Upper lobe of left lung (tissue), 6 donors: Measurements from ENCODE around the gene APOL3. TPM values are rescaled to one million over a fixed set of nuclear protein-coding genes. Genes with fewer than 3 reads are reported as not detected.
"Not testable (repeated sequence)": the region's sequence is repeated elsewhere in the genome, so short reads cannot be mapped to it uniquely, and the experiment has no call there.

Experiments used
- ATAC-seq, 2 donors: fragments of 200-7000 bp; cut with Tn5 transposase; one replicate each; pipeline ENCODE4 v1.9.1; 2022; ENCODE audit warnings: mild to moderate bottlenecking in 2 of 2, moderate library complexity in 2 of 2; ENCODE audit not compliant: low FRiP score in 2 of 2
- DNase-seq, 2 donors: peaks; one replicate each; pipeline ENCODE4 v3.0.0-alpha.2; 2019 to 2020
- H3K27ac ChIP-seq, 4 donors: fragments of 200-600 bp; sonication (generic); one replicate each; pipeline ENCODE4 v1.5.1; 2016 to 2019
- H3K27me3 ChIP-seq, 4 donors: fragments of 200-600 bp; sonication (generic); one replicate each; pipeline ENCODE4 v1.5.1; 2017 to 2019
- H3K36me3 ChIP-seq, 4 donors: fragments of 200-600 bp; sonication (generic); one replicate each; pipeline ENCODE4 v1.5.1; 2016 to 2019
- H3K4me1 ChIP-seq, 4 donors: fragments of 200-600 bp; sonication (generic); one replicate each; pipeline ENCODE4 v1.5.1; 2018 to 2019
- H3K4me3 ChIP-seq, 4 donors: fragments of 200-600 bp; sonication (generic); one replicate each; pipeline ENCODE4 v1.5.1; 2017 to 2019; ENCODE audit warnings: mild to moderate bottlenecking in 2 of 4, moderate library complexity in 1 of 4
- H3K9me3 ChIP-seq, 4 donors: fragments of 200-600 bp; sonication (generic); one replicate each; pipeline ENCODE4 v1.5.1; 2018 to 2019
- EP300 ChIP-seq, 4 donors: sonication (generic); formaldehyde crosslinking; IDR thresholded peaks; one replicate each; pipeline ENCODE4 v1.5.1; 2017; ENCODE audit warnings: antibody characterized with exemption in 4 of 4, control low read depth in 2 of 4
- POLR2A ChIP-seq, 4 donors: fragments of 450-650 bp; IDR thresholded peaks; one replicate each; pipeline ENCODE4 v1.5.1; 2016 to 2017; ENCODE audit warnings: antibody characterized with exemption in 4 of 4, mild to moderate bottlenecking in 2 of 4
- POLR2AphosphoS5 ChIP-seq, 2 donors: sonication (generic); formaldehyde crosslinking; IDR thresholded peaks; one replicate each; pipeline ENCODE4 v1.5.1; 2017; ENCODE audit warnings: antibody characterized with exemption in 2 of 2
- WGBS, 2 donors: methylation state at CpG; one replicate each; pipeline ENCODE4 v1.1.5; 2017 to 2018; 5-methylcytosine and 5-hydroxymethylcytosine counted together
- total RNA-seq, 6 donors: library from RNA; depleted of rRNA in 4 of 6; stranded (reverse); fragments of >200 nt in 4 of 6; gene quantifications; one replicate each; pipeline versions ENCODE4 v1.1.0 to v1.2.1, GENCODE V29; 2016 to 2021
- TF ChIP-seq, protein P1 (sequence below), 6 experiments: fragments of 450-650 bp in 4 of 6; fragments of 200-600 bp in 2 of 6; sonication (generic) in 2 of 6; IDR thresholded peaks; one replicate each; pipeline ENCODE4 v1.5.1; 2016 to 2019; ENCODE audit warnings: antibody characterized with exemption in 6 of 6
- donor health status: DM: no; HTN: no; CAD: no; lungs with moderate emphysema.
- donor health status: DM: no; HTN: yes; CAD: no; lungs with severe emphysema.

Gene APOL3
- total RNA-seq, 6 donors from 2014 or later: 40.4 to 88.0 (median 54.5) TPM

DNA sequence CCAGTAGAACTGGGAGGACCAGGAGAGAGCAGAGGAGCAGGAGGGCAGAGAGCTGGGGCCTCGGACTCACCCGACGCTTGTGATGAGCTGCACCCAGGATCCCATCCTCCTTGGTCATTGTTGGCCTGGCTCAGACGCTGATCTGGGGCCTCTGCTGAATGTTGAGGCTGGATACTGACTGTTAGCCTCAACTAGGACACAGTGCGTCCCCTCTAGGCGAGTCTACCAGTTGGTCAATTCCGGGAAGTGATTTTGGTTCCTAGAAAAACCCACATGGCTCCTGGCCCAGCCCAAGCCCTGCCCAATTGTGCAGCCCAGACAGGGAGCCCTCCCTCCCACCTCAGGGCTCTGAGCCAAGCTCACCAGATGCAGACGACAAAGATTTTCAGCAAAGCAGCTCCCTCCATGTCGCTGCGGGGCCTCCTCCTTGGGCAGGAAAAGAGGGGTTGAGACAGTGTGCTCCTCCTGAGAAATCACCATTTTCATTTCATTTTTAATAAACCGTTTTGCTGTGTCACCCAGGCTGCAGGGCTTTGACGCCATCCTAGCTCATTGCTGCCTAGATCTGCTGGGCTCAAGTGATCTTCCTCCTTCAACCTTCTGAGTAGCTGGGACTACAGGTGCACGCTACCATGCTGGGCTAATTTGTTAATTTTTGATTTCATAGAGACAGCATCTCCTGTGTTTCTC, 41.2 kb upstream of the APOL3 start, which contains the start of gene APOL4:
Gene APOL4, minus strand, starts transcription at position 180 of the 690 bp plus-strand sequence. Its CDS starts 75 bp downstream, at position 105.
- TF ChIP-seq POLR2AphosphoS5 (IDR thresholded peaks at IDR 0.05) (peak; percentile 37 to 49), EP300 (IDR thresholded peaks at IDR 0.05) (no peak), POLR2A (IDR thresholded peaks at IDR 0.05) (peak in 1 of 4 donors; percentile 42)
- TF ChIP-seq, protein P1, sequence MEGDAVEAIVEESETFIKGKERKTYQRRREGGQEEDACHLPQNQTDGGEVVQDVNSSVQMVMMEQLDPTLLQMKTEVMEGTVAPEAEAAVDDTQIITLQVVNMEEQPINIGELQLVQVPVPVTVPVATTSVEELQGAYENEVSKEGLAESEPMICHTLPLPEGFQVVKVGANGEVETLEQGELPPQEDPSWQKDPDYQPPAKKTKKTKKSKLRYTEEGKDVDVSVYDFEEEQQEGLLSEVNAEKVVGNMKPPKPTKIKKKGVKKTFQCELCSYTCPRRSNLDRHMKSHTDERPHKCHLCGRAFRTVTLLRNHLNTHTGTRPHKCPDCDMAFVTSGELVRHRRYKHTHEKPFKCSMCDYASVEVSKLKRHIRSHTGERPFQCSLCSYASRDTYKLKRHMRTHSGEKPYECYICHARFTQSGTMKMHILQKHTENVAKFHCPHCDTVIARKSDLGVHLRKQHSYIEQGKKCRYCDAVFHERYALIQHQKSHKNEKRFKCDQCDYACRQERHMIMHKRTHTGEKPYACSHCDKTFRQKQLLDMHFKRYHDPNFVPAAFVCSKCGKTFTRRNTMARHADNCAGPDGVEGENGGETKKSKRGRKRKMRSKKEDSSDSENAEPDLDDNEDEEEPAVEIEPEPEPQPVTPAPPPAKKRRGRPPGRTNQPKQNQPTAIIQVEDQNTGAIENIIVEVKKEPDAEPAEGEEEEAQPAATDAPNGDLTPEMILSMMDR (IDR thresholded peaks at IDR 0.05): no peak
- Histone ChIP-seq H3K4me3 (peak within 1 kb of the TSS in 2 of 4 donors; percentile 27 to 32), H3K36me3 (no peaks in the 10 kb centered on the region), H3K9me3 (no peaks in the 10 kb centered on the region), H3K4me1 (peaks cover 22 to 41% (median 36%) of the 10 kb centered on the region in 4 donors), H3K27me3 (no peaks in the 10 kb centered on the region), H3K27ac (peak within 1 kb of the TSS in 2 of 4 donors; percentile 13 to 73)
- 35 to 49% methylated on average over 10 to 11 of the region's 13 CpGs for WGBS, 2 donors
- peak; percentile 34 to 82 for ATAC-seq
- peak; percentile 11 to 66 for DNase-seq

DNA sequence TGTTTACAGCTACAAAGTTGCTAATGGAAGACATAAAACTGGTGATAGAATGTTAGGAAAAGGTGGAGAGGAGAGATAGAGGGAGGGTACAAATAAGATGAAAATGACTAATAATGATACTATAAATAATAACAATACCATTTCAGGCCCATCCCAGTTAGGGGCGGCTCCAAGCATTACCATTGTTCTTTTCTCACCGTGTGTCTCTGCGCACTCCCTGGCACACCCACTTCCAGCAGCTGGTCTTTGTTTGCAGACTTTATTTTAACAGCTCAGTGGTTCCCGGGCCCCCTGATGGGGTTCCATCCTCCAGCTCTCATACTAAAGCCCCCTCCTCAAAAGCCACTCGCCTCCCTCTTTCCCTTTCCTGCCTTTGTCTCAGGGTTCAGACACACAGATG, 40.5 kb upstream of the APOL3 start:
- Histone ChIP-seq H3K4me3 (peak overlapping the region in 2 of 4 donors; percentile 27 to 32), H3K27ac (peak overlapping the region in 2 of 4 donors; percentile 13 to 73), H3K4me1 (peaks cover 27 to 44% (median 39%) of the 10 kb centered on the region in 4 donors)
- ATAC-seq, H3K9me3 ChIP-seq, H3K36me3 ChIP-seq, H3K27me3 ChIP-seq, DNase-seq: not testable (repeated sequence)
- no CpG with 5 or more reads among the region's 5 CpGs for WGBS, 2 donors

DNA sequence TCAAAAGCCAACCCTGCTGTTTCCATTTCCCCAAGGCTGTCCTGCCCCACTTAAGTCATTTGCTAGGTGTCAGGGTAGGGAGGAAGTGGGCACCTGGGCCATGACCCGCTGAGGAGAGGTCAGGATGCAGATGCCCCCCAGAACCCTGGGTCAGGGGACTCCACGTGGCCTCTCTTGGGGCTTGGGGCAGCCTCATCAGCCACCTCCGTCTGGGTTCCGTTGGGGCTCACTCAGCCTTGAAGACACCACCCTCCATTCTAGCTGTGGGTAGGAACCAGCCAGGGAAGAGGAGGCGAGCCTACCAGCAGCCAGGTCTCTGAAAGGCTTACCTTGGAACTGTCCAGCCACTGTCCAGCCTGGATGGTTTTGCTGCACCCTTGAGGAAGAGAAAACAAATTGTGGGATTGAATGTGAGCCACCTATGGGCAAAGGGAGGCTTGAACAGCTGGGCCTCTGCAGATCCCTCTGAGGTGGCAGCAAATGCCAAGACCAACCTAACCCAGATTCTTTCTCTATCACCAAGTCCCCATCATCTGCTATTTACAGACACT, 38.5 kb upstream of the APOL3 start:
- H3K27me3 ChIP-seq: no peaks in the 10 kb centered on the region
- no peaks in the 10 kb centered on the region for H3K36me3 ChIP-seq
- H3K4me1 ChIP-seq: peaks cover 32 to 47% (median 42%) of the 10 kb centered on the region in 4 donors
- WGBS, 2 donors: 73 to 100% methylated on average over 1 to 5 of the region's 5 CpGs
- ATAC-seq (no peak), DNase-seq (no peak)
- peak overlapping the region in 3 of 4 donors; percentile 10 to 49 (median 40) for H3K27ac ChIP-seq
- no peak for TF ChIP-seq POLR2A (IDR thresholded peaks at IDR 0.05)
- no peaks in the 10 kb centered on the region for H3K9me3 ChIP-seq
- H3K4me3 ChIP-seq: no peak overlapping the region

DNA sequence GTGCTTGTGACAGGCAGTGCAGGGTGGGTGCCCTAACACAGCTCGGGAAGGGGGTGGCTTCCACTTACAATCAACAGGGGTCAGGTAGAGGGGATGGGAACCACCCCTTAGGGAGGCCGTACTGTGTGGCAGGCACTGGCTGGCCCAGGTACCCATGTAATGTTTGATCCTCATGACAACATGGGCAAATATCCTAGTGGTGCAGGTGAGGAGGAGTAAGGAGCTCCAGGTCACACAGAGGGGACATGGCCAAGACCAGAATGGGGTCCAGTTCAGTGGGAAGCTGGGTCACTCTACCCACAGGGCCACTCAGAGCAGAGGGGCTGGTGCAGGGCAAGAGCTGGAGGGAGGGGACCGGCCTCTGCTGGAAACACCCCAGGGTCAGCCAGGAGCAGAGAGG, 38.0 kb upstream of the APOL3 start:
- TF ChIP-seq, protein P1 (IDR thresholded peaks at IDR 0.05): no peak
- no peak for TF ChIP-seq EP300 (IDR thresholded peaks at IDR 0.05)
- TF ChIP-seq POLR2A (IDR thresholded peaks at IDR 0.05): no peak
- no peak for TF ChIP-seq POLR2AphosphoS5 (IDR thresholded peaks at IDR 0.05)
- DNase-seq (no peak), ATAC-seq (no peak)
- no peaks in the 10 kb centered on the region for H3K36me3 ChIP-seq
- peak overlapping the region in 3 of 4 donors; percentile 10 to 49 (median 40) for H3K27ac ChIP-seq
- no peaks in the 10 kb centered on the region for H3K27me3 ChIP-seq
- H3K4me3 ChIP-seq: no peak overlapping the region
- no peaks in the 10 kb centered on the region for H3K9me3 ChIP-seq
- H3K4me1 ChIP-seq: peaks cover 32 to 47% (median 41%) of the 10 kb centered on the region in 4 donors
- 93 to 100% methylated on average over 3 of the region's 3 CpGs for WGBS, 2 donors

DNA sequence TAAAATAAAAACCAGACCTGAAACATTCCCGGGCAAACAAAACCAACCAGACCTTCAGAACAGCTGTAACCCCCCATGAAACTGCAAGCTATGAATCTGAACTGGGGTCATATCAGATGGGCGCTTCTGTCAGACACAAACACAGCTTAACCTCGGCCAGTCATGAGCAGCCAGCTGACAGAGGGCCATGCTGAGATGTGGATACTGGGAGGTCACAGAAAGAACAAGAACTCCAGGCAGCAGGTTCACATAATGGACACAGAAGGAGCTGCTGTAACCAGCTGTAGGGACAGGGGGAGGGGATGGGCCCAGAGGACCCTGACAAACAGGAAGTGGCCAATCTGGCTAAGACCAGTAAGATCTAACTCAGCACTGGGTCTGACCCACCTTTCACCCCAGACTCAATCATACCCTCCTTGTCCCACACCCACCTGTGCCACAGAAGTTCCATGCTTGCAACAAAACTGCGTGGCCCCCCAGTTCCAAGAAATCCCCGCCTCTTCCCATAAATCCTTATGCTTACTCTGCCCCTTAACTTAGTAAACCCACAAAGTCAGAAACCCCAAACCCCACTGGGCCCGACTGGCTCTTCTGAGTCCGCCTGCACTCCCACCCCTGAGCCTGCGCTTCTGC, 37.1 kb upstream of the APOL3 start:
- WGBS, 2 donors: 59 to 61% methylated on average over 8 of the region's 8 CpGs

More for the DNA sequence above, 37.1 kb upstream of the APOL3 start:
- TF ChIP-seq, protein P1 (IDR thresholded peaks at IDR 0.05): no peak
- no peak for TF ChIP-seq EP300 (IDR thresholded peaks at IDR 0.05)
- TF ChIP-seq POLR2AphosphoS5 (IDR thresholded peaks at IDR 0.05): no peak
- TF ChIP-seq POLR2A (IDR thresholded peaks at IDR 0.05): no peak
- peak overlapping the region; percentile 17 to 38 (median 30) for H3K27ac ChIP-seq
- ATAC-seq (no peak), DNase-seq (no peak)
- no peaks in the 10 kb centered on the region for H3K9me3 ChIP-seq
- H3K4me3 ChIP-seq: no peak overlapping the region
- H3K36me3 ChIP-seq: no peaks in the 10 kb centered on the region
- H3K27me3 ChIP-seq: no peaks in the 10 kb centered on the region
- peaks cover 27 to 42% (median 34%) of the 10 kb centered on the region in 4 donors for H3K4me1 ChIP-seq
